Epithelial cell of esophagus (primary cell): ENCODE results near the gene CERS1.

ENCODE experiments used
- DNase-seq: peaks from one replicate; pipeline ENCODE4 v3.0.0; 2010; ENCODE audit warnings: low read depth
- H3K4me3 ChIP-seq: 2 replicates; pipeline ENCODE4 v1.5.1; 2011; ENCODE audit warnings: mild to moderate bottlenecking, low read length, control low read depth
- TF ChIP-seq, protein P1 (sequence below): IDR thresholded peaks from 2 replicates; pipeline ENCODE4 v1.5.1; 2011; ENCODE audit warnings: low read depth, mild to moderate bottlenecking, low read length, control low read depth, inconsistent platforms; ENCODE audit not compliant: insufficient read depth; ENCODE audit errors: missing control alignments

CERS1 gene

GRCh38 chr19:18895824-18896341 is at the start of gene CERS1:
TSS of gene CERS1 (minus strand) at chr19:18896158. CDS start at chr19:18896072, 86 bp downstream.
- peak; percentile 17 for DNase-seq
- TF ChIP-seq, protein P1, sequence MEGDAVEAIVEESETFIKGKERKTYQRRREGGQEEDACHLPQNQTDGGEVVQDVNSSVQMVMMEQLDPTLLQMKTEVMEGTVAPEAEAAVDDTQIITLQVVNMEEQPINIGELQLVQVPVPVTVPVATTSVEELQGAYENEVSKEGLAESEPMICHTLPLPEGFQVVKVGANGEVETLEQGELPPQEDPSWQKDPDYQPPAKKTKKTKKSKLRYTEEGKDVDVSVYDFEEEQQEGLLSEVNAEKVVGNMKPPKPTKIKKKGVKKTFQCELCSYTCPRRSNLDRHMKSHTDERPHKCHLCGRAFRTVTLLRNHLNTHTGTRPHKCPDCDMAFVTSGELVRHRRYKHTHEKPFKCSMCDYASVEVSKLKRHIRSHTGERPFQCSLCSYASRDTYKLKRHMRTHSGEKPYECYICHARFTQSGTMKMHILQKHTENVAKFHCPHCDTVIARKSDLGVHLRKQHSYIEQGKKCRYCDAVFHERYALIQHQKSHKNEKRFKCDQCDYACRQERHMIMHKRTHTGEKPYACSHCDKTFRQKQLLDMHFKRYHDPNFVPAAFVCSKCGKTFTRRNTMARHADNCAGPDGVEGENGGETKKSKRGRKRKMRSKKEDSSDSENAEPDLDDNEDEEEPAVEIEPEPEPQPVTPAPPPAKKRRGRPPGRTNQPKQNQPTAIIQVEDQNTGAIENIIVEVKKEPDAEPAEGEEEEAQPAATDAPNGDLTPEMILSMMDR: no peak

GRCh38 chr19:18945297-18945696 is 49.3 kb upstream of the CERS1 start:
- H3K4me3 ChIP-seq: no peak overlapping the region
- TF ChIP-seq, protein P1: no peak
- DNase-seq: no peak

More at GRCh38 chr19:18895824-18896341, at the start of gene CERS1:
- H3K4me3 ChIP-seq: peak within 1 kb of the TSS; percentile 9

DNA sequence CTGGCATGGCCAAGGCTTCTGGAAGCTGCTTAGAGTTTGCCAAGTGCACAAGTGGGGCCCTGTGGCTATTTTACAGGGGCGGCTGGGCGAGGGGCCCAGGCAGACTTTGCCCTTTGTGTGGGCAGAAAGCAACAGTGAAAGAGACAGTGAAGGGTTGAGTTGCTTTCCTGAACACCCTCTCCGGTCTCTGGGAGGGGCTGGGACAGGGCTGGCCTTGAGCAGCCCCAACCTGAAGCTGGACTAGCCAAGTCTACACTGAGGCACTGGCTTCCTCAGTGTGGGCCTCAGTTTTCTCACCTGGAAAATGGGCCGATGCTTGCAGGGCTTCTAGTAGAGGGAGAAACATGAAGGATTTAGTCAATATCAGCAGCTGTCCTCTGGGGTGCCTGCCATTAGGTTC is 47.5 kb upstream of the CERS1 start:
- no peak for DNase-seq
- H3K4me3 ChIP-seq: no peak overlapping the region

GRCh38 chr19:18942692-18943091 is 46.7 kb upstream of the CERS1 start:
- no peak for DNase-seq
- TF ChIP-seq, protein P1: no peak
- no peak overlapping the region for H3K4me3 ChIP-seq

More for the DNA sequence above, 47.5 kb upstream of the CERS1 start:
- TF ChIP-seq, protein P1: no peak

DNA sequence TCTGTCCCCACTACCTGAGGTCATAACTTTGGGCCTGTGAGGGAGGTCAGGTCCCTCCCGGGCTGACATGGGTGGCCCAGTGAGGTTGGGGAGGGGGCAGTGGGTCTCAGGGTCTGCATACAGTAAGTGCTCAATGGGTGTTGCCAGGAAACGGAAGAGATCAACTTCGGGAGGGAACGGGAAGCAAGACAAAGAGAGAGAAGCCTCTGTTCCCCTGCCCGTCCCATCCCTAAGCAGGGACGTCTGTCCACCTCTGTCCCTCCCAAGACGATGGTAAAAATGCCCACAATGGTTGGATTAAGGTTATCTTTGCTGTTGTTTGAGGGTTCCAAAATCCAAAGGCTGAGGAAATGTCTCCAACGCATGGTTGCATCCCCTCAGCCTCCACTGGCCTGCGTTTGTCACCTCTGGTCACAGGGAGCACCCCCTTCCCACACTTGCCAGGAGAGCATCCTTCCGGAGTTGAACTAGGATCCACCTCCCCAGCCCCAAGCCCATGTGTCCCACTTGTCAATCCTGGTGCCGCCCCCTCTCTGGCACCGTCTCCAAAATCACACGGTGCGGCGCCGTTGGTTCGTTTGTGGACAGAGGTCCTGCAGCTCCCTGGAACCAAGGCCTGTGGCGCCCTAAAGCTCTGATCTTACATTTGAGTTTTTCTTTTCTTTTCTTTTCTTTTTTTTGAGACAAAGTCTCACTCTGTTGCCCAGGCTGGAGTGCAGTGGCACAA is 45.8 kb upstream of the CERS1 start:
- TF ChIP-seq, protein P1: no peak

GRCh38 chr19:18940769-18941627 is 45.0 kb upstream of the CERS1 start, which contains the start of gene HOMER3:
TSS of gene HOMER3 (minus strand) at chr19:18941217. CDS start at chr19:18938982, 2,235 bp downstream.
- DNase-seq: peak; percentile 70
- H3K4me3 ChIP-seq: peak within 1 kb of the TSS; percentile 90
- TF ChIP-seq, protein P1: peak; percentile 41

More for the DNA sequence above, 45.8 kb upstream of the CERS1 start:
- no peak for DNase-seq
- peak overlapping the region; percentile 10 for H3K4me3 ChIP-seq
